Measurements from ENCODE around the gene ADARB1. TPM values are rescaled to one million over a fixed set of nuclear protein-coding genes. Genes with fewer than 3 reads are reported as not detected.

ADARB1 gene
- total RNA-seq, 1 experiment from 2014 or later: 14.1 TPM

- ATAC-seq (no peak), DNase-seq (peak; percentile 9)
- Histone ChIP-seq H3K79me2 (ENCODE audit: low read length) (peaks cover 44% of the 10 kb centered on the region), H3K4me2 (ENCODE audit: low read length) (no peak overlapping the region), H3K27me3 (ENCODE audit: low read length) (no peaks in the 10 kb centered on the region), H3K9me3 (ENCODE audit: low read length) (no peaks in the 10 kb centered on the region), H4K20me1 (ENCODE audit: low read length) (no peaks in the 10 kb centered on the region), H3F3A (ENCODE audit: low read length, unreplicated experiment) (no peaks in the 10 kb centered on the region), H3K36me3 (ENCODE audit: low read depth, low read length) (no peaks in the 10 kb centered on the region), H3K27ac (ENCODE audit: low read length) (no peak overlapping the region), H3K4me1 (ENCODE audit: insufficient read depth, low read length) (no peaks in the 10 kb centered on the region), H2AFZ (ENCODE audit: low read length) (no peak overlapping the region), H3K9ac (ENCODE audit: low read length) (no peak overlapping the region), H3K9me2 (replicated peaks; ENCODE audit: low read length) (no peaks in the 10 kb centered on the region), H3K4me3 (ENCODE audit: low read length) (no peak overlapping the region)
- CTCF ChIA-PET: no interaction called here
- intact Hi-C loops (cut with micrococcal nuclease): no loop called here
- no TSS peak for BruUV-seq (replicated peaks)
- POLR2A ChIA-PET (ENCODE audit: unreplicated experiment): interaction anchor here (0.7 kb wide), 1 partner anchor 12 kb away, joined by 3 read pairs; no protein-coding TSS in a partner anchor
- no peak for TF ChIP-seq EZH2 (IDR thresholded peaks at IDR 0.05; ENCODE audit: low read length, unreplicated experiment)
- TF ChIP-seq EZH2phosphoT487 (IDR thresholded peaks at IDR 0.05; ENCODE audit: borderline replicate concordance, low read length): no peak
- TF ChIP-seq CTCF (conservative IDR thresholded peaks at IDR 0.05; ENCODE audit: low read depth, low read length): no peak
Measured at GRCh38 chr21:45088729-45089128, 14.3 kb downstream of the ADARB1 start.

- ATAC-seq (no peak), DNase-seq (no peak)
- CTCF ChIA-PET: no interaction called here
- intact Hi-C loops (cut with micrococcal nuclease): no loop called here
- peaks cover 43% of the 10 kb centered on the region for H3K79me2 ChIP-seq (ENCODE audit: low read length)
- H3K9ac ChIP-seq (ENCODE audit: low read length): no peak overlapping the region
- no peaks in the 10 kb centered on the region for H3K4me1 ChIP-seq (ENCODE audit: insufficient read depth, low read length)
- POLR2A ChIA-PET (ENCODE audit: unreplicated experiment): interaction anchor here (0.6 kb wide), 1 partner anchor 325 kb away, joined by 4 read pairs; no protein-coding TSS in a partner anchor
- no peak overlapping the region for H3K27ac ChIP-seq (ENCODE audit: low read length)
- H3K4me3 ChIP-seq (ENCODE audit: low read length): no peak overlapping the region
- H3K36me3 ChIP-seq (ENCODE audit: low read depth, low read length): no peaks in the 10 kb centered on the region
- no peaks in the 10 kb centered on the region for H3K27me3 ChIP-seq (ENCODE audit: low read length)
- no peaks in the 10 kb centered on the region for H3F3A ChIP-seq (ENCODE audit: low read length, unreplicated experiment)
- TF ChIP-seq EZH2phosphoT487 (IDR thresholded peaks at IDR 0.05; ENCODE audit: borderline replicate concordance, low read length): no peak
- TF ChIP-seq EZH2 (IDR thresholded peaks at IDR 0.05; ENCODE audit: low read length, unreplicated experiment): no peak
- TF ChIP-seq CTCF (conservative IDR thresholded peaks at IDR 0.05; ENCODE audit: low read depth, low read length): no peak
- BruUV-seq (replicated peaks): no TSS peak
- H3K9me2 ChIP-seq (replicated peaks; ENCODE audit: low read length): no peaks in the 10 kb centered on the region
- H3K9me3 ChIP-seq (ENCODE audit: low read length): no peaks in the 10 kb centered on the region
- H2AFZ ChIP-seq (ENCODE audit: low read length): no peak overlapping the region
- H4K20me1 ChIP-seq (ENCODE audit: low read length): no peaks in the 10 kb centered on the region
- H3K4me2 ChIP-seq (ENCODE audit: low read length): no peak overlapping the region
Measured at GRCh38 chr21:45089964-45090363, 15.6 kb downstream of the ADARB1 start.

- no peak overlapping the region for H3K27ac ChIP-seq (ENCODE audit: low read length)
- no peak overlapping the region for H3K4me3 ChIP-seq (ENCODE audit: low read length)
- no peaks in the 10 kb centered on the region for H3K9me3 ChIP-seq (ENCODE audit: low read length)
- no peak overlapping the region for H2AFZ ChIP-seq (ENCODE audit: low read length)
- intact Hi-C loops (cut with micrococcal nuclease): no loop called here
- no TSS peak for BruUV-seq (replicated peaks)
- no peak for TF ChIP-seq EZH2phosphoT487 (IDR thresholded peaks at IDR 0.05; ENCODE audit: borderline replicate concordance, low read length)
- TF ChIP-seq CTCF (conservative IDR thresholded peaks at IDR 0.05; ENCODE audit: low read depth, low read length): no peak
- TF ChIP-seq EZH2 (IDR thresholded peaks at IDR 0.05; ENCODE audit: low read length, unreplicated experiment): no peak
- no peak for DNase-seq
- no peaks in the 10 kb centered on the region for H4K20me1 ChIP-seq (ENCODE audit: low read length)
- no peak overlapping the region for H3K4me2 ChIP-seq (ENCODE audit: low read length)
- no peaks in the 10 kb centered on the region for H3K4me1 ChIP-seq (ENCODE audit: insufficient read depth, low read length)
- no peaks in the 10 kb centered on the region for H3K36me3 ChIP-seq (ENCODE audit: low read depth, low read length)
- H3K9me2 ChIP-seq (replicated peaks; ENCODE audit: low read length): no peaks in the 10 kb centered on the region
- peaks cover 47% of the 10 kb centered on the region for H3K79me2 ChIP-seq (ENCODE audit: low read length)
- no peaks in the 10 kb centered on the region for H3K27me3 ChIP-seq (ENCODE audit: low read length)
- no peaks in the 10 kb centered on the region for H3F3A ChIP-seq (ENCODE audit: low read length, unreplicated experiment)
- no peak overlapping the region for H3K9ac ChIP-seq (ENCODE audit: low read length)
- ChIA-PET POLR2A (ENCODE audit: unreplicated experiment) (interaction anchor here (0.6 kb wide), 1 partner anchor 23 kb away, joined by 3 read pairs; no protein-coding TSS in a partner anchor), CTCF (no interaction called here)
- ATAC-seq: no peak
Measured at GRCh38 chr21:45090966-45091365, 16.6 kb downstream of the ADARB1 start.

Data from PC-3 (cell line).